ENCODE data around the gene RAD51B.

DNA sequence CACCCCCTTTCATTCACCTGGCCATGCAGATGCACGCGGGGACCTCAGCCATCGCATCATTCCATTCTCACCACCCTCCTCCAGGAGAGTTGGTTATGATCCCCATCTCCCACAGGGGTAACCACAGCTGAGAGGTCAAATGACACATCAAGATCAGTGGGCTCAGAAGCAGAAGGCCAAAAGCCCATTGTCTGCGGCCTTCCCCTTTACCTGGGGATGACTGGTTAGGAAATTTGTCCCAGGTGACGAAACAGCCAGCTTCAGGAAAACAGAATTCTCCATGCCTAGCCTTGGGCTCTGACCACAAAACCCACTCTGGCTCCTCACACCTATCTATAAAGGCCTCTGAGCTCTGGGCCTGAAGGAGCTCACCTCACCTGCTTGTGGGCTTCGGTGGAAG, 937.2 kb downstream of the RAD51B start:
- no peak for TF ChIP-seq PML (IDR thresholded peaks at IDR 0.05; ENCODE audit: low read length)
- TF ChIP-seq FOXA3 (CRISPR knock-in tag; conservative IDR thresholded peaks at IDR 0.05 in 1 of 2, IDR thresholded peaks at IDR 0.05 in 1 of 2) = no peak
- TF ChIP-seq, protein P1, sequence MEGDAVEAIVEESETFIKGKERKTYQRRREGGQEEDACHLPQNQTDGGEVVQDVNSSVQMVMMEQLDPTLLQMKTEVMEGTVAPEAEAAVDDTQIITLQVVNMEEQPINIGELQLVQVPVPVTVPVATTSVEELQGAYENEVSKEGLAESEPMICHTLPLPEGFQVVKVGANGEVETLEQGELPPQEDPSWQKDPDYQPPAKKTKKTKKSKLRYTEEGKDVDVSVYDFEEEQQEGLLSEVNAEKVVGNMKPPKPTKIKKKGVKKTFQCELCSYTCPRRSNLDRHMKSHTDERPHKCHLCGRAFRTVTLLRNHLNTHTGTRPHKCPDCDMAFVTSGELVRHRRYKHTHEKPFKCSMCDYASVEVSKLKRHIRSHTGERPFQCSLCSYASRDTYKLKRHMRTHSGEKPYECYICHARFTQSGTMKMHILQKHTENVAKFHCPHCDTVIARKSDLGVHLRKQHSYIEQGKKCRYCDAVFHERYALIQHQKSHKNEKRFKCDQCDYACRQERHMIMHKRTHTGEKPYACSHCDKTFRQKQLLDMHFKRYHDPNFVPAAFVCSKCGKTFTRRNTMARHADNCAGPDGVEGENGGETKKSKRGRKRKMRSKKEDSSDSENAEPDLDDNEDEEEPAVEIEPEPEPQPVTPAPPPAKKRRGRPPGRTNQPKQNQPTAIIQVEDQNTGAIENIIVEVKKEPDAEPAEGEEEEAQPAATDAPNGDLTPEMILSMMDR (IDR thresholded peaks at IDR 0.05 in 2 of 3, conservative IDR thresholded peaks at IDR 0.05 in 1 of 3; ENCODE audit: insufficient read depth in 2 of 3, low read depth in 1 of 3, low read length in 3 of 3) = no peak

All from K562 (cell line).